WTC11 (cell line): ENCODE data around the gene FAM78B.

ENCODE experiments used
- CREB1 ChIP-seq: sonication (generic); formaldehyde crosslinking; IDR thresholded peaks from 2 replicates; pipeline ENCODE4 v1.8.0; 2023; ENCODE audit warnings: mild to moderate bottlenecking, missing genetic modification reagents
- E2F1 ChIP-seq: sonication (generic); formaldehyde crosslinking; IDR thresholded peaks from 2 replicates; pipeline ENCODE4 v1.8.0; 2022; ENCODE audit warnings: mild to moderate bottlenecking, missing genetic modification reagents
- E2F5 ChIP-seq: sonication (generic); formaldehyde crosslinking; IDR thresholded peaks from 2 replicates; pipeline ENCODE4 v1.8.1; 2022; ENCODE audit warnings: mild to moderate bottlenecking, moderate library complexity, missing genetic modification reagents
- ETV6 ChIP-seq: sonication (generic); formaldehyde crosslinking; IDR thresholded peaks from 2 replicates; pipeline ENCODE4 v1.8.1; 2022; ENCODE audit warnings: mild to moderate bottlenecking, missing genetic modification reagents
- FOXJ3 ChIP-seq: sonication (generic); formaldehyde crosslinking; IDR thresholded peaks from 2 replicates; pipeline ENCODE4 v1.9.0; 2021; ENCODE audit warnings: missing genetic modification reagents, mild to moderate bottlenecking, borderline replicate concordance
- USF1 ChIP-seq: sonication (generic); formaldehyde crosslinking; IDR thresholded peaks from 2 replicates; pipeline ENCODE4 v1.8.0; 2022; ENCODE audit warnings: mild to moderate bottlenecking, missing genetic modification reagents
- TF ChIP-seq, protein P1 (sequence below): fragments of 200-600 bp; IDR thresholded peaks from 2 replicates; pipeline ENCODE4 v1.8.0; 2022; ENCODE audit warnings: antibody characterized with exemption
- TF ChIP-seq, protein P2 (sequence below): sonication (generic); formaldehyde crosslinking; IDR thresholded peaks from 2 replicates; pipeline ENCODE4 v1.8.0; 2022; ENCODE audit warnings: mild to moderate bottlenecking, missing genetic modification reagents
- TF ChIP-seq, protein P3 (sequence below): sonication (generic); formaldehyde crosslinking; conservative IDR thresholded peaks from 2 replicates; pipeline ENCODE4 v1.8.1; 2022; ENCODE audit warnings: mild to moderate bottlenecking, missing genetic modification reagents
- TF ChIP-seq, protein P4 (sequence below): sonication (generic); formaldehyde crosslinking; IDR thresholded peaks from 2 replicates; pipeline ENCODE4 v1.8.1; 2023; ENCODE audit warnings: mild to moderate bottlenecking, missing genetic modification reagents

DNA sequence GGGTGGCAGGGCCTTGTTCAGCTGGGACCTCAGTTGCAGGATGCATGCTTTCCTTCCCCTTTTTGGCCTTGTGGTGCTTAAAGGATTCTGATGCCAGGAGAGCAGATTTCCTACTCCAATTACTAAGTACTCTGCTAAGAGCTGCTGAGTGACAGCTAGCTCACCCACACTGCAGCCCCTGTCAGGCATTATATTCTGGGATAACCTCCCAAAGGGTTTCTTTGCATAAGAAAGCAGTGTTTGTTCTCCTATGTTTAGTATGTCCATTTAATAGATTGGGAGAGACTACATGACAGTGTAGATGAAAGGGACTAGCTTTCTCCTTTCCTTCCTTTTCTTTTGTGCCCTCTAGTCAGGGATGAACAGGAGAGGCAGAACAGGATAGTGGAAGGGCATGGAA is 100.7 kb downstream of the FAM78B start:
- TF ChIP-seq, protein P1, sequence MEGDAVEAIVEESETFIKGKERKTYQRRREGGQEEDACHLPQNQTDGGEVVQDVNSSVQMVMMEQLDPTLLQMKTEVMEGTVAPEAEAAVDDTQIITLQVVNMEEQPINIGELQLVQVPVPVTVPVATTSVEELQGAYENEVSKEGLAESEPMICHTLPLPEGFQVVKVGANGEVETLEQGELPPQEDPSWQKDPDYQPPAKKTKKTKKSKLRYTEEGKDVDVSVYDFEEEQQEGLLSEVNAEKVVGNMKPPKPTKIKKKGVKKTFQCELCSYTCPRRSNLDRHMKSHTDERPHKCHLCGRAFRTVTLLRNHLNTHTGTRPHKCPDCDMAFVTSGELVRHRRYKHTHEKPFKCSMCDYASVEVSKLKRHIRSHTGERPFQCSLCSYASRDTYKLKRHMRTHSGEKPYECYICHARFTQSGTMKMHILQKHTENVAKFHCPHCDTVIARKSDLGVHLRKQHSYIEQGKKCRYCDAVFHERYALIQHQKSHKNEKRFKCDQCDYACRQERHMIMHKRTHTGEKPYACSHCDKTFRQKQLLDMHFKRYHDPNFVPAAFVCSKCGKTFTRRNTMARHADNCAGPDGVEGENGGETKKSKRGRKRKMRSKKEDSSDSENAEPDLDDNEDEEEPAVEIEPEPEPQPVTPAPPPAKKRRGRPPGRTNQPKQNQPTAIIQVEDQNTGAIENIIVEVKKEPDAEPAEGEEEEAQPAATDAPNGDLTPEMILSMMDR = no peak
- TF ChIP-seq USF1 (CRISPR knock-in tag) = no peak
- no peak for TF ChIP-seq E2F1 (CRISPR knock-in tag)
- TF ChIP-seq FOXJ3 (CRISPR knock-in tag) = no peak
- TF ChIP-seq ETV6 = no peak
- TF ChIP-seq, protein P2, sequence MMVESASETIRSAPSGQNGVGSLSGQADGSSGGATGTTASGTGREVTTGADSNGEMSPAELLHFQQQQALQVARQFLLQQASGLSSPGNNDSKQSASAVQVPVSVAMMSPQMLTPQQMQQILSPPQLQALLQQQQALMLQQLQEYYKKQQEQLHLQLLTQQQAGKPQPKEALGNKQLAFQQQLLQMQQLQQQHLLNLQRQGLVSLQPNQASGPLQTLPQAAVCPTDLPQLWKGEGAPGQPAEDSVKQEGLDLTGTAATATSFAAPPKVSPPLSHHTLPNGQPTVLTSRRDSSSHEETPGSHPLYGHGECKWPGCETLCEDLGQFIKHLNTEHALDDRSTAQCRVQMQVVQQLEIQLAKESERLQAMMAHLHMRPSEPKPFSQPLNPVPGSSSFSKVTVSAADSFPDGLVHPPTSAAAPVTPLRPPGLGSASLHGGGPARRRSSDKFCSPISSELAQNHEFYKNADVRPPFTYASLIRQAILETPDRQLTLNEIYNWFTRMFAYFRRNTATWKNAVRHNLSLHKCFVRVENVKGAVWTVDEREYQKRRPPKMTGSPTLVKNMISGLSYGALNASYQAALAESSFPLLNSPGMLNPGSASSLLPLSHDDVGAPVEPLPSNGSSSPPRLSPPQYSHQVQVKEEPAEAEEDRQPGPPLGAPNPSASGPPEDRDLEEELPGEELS (CRISPR knock-in tag) = no peak
- TF ChIP-seq, protein P3, sequence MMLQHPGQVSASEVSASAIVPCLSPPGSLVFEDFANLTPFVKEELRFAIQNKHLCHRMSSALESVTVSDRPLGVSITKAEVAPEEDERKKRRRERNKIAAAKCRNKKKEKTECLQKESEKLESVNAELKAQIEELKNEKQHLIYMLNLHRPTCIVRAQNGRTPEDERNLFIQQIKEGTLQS = no peak
- TF ChIP-seq, protein P4, sequence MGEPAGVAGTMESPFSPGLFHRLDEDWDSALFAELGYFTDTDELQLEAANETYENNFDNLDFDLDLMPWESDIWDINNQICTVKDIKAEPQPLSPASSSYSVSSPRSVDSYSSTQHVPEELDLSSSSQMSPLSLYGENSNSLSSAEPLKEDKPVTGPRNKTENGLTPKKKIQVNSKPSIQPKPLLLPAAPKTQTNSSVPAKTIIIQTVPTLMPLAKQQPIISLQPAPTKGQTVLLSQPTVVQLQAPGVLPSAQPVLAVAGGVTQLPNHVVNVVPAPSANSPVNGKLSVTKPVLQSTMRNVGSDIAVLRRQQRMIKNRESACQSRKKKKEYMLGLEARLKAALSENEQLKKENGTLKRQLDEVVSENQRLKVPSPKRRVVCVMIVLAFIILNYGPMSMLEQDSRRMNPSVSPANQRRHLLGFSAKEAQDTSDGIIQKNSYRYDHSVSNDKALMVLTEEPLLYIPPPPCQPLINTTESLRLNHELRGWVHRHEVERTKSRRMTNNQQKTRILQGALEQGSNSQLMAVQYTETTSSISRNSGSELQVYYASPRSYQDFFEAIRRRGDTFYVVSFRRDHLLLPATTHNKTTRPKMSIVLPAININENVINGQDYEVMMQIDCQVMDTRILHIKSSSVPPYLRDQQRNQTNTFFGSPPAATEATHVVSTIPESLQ = no peak
- no peak for TF ChIP-seq E2F5 (CRISPR knock-in tag)
- TF ChIP-seq CREB1 = no peak
